Pancreas (tissue), 10 donors: ENCODE results near the gene ARHGAP28. TPM values are rescaled to one million over a fixed set of nuclear protein-coding genes. Genes with fewer than 3 reads are reported as not detected.
A peak's percentile ranks its signal among the peaks of the same experiment; 100 is the strongest.

Experiments used
- ATAC-seq, 4 donors: fragments of 200-7000 bp; cut with Tn5 transposase; one replicate each; pipeline versions ENCODE4 v1.8.0 to v1.9.1; 2020; ENCODE audit warnings: mild to moderate bottlenecking in 4 of 4, moderate library complexity in 4 of 4
- DNase-seq, 6 donors: peaks; one replicate each; pipeline ENCODE4 v3.0.0-alpha.2; 2020
- FAIRE-seq: peaks from 2 replicates; lab custom pipeline; 2012; peaks lifted over from hg19 to GRCh38; lab: Jason Lieb, UNC
- H3K27ac ChIP-seq, 4 donors: fragments of 200-600 bp; sonication (generic); 1 replicate in 3 of 4; 2 replicates in 1 of 4; pipeline versions ENCODE4 v1.5.0 to v1.8.0; 2020
- H3K27me3 ChIP-seq, 4 donors: fragments of 200-600 bp; one replicate each; pipeline ENCODE4 v1.8.0; 2021
- H3K36me3 ChIP-seq, 3 donors: fragments of 200-600 bp; sonication (generic) in 1 of 3; one replicate each; pipeline versions ENCODE4 v1.5.0 to v1.8.0; 2020 to 2021
- H3K4me1 ChIP-seq, 3 donors: fragments of 200-600 bp; one replicate each; pipeline ENCODE4 v1.8.0; 2021
- H3K4me3 ChIP-seq, 4 donors: fragments of 200-600 bp; sonication (generic) in 2 of 4; one replicate each; pipeline versions ENCODE4 v1.5.0 to v1.8.0; 2020 to 2021
- H3K9me3 ChIP-seq, 4 donors: fragments of 200-600 bp; one replicate each; pipeline ENCODE4 v1.8.0; 2021
- CTCF ChIP-seq, 4 donors: fragments of 200-600 bp; sonication (generic) in 3 of 4; IDR thresholded peaks; one replicate each; pipeline versions ENCODE4 v1.5.0 to v1.8.0; 2021; ENCODE audit warnings: antibody characterized with exemption in 4 of 4
- WGBS, 2 donors: extraction: QIAGEN DNeasy Blood & Tissue Kit; methylation state at CpG; one replicate each; pipeline ENCODE4 v1.1.7; 2013; 5-methylcytosine and 5-hydroxymethylcytosine counted together
- intact Hi-C, 3 donors: fragments of 100-400 bp; cut with DNase I; formaldehyde crosslinking; loops; one replicate each; pipeline versions ENCODE4 v1.11.1 to v1.14.2; 2022
- polyA plus RNA-seq, 2 donors: library from polyadenylated mRNA; stranded (reverse); fragments of 200-250 nt; gene quantifications; one replicate each; pipeline ENCODE4 v1.2.3, GENCODE V29; 2013
- total RNA-seq, 6 donors: library from RNA; stranded (reverse); fragmentation: NEBNext Ultra II Directional in 4 of 6; extraction: Animal tissue kit (Norgen Biotek cat#: 25700) in 4 of 6; gene quantifications; one replicate each; pipeline versions ENCODE4 v1.2.1 to v1.2.4, GENCODE V29; 2021 to 2023
- donor health status: healthy with polysubstance abuse.
- donor health status: DM: no; HTN: no; CAD: no; lungs with moderate emphysema.
- donor health status: DM: no; HTN: no; CAD: no.
- donor health status: control.
- donor health status: control.
- donor health status: Bipolar disorder and iron deficiency.
- donor health status: DM: yes; HTN: yes; CAD: no.
- donor health status: DM: no; HTN: no; CAD: no.
- donor health status: DM: no; HTN: no; CAD: no.
- donor health status: DM: yes; HTN: yes; CAD: no.

Gene ARHGAP28
- total and polyA plus RNA-seq, 8 donors: 0.91 to 9.9 (median 6.9) TPM

DNA sequence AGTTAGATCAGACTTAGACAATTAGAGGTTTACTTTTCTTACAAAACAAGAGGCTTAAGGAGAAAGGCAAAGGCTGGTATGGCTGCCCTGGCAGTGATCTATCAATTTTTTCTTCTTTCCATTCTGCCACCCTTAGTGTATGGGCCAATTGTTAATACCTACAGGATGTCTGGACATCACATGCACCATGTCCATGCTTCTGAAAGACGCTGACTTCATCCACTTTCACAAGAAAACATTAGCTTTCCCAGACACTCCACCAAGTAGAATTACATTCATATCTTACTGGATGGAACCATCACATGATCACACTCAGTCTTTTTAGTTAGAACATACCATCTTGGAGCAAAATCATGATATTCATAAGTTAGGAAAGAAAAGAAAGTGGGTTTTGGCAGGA lies 120.9 kb downstream of the ARHGAP28 start:
- no peak for DNase-seq
- FAIRE-seq: no peak
- intact Hi-C loops: no loop called here

GRCh38 chr18:6851480-6851879 lies 122.0 kb downstream of the ARHGAP28 start:
- Histone ChIP-seq H3K36me3 (no peaks in the 10 kb centered on the region), H3K9me3 (no peaks in the 10 kb centered on the region), H3K27ac (no peak overlapping the region), H3K27me3 (no peaks in the 10 kb centered on the region), H3K4me1 (no peaks in the 10 kb centered on the region), H3K4me3 (no peak overlapping the region)
- ATAC-seq (no peak), FAIRE-seq (no peak), DNase-seq (no peak)
- intact Hi-C loops: no loop called here
- 98 to 99% methylated on average over 2 of the region's 2 CpGs for WGBS, 2 donors
- TF ChIP-seq CTCF (IDR thresholded peaks at IDR 0.05): no peak

More for the DNA sequence above, 120.9 kb downstream of the ARHGAP28 start:
- no peak for ATAC-seq
- no peak overlapping the region for H3K27ac ChIP-seq
- H3K36me3 ChIP-seq: no peaks in the 10 kb centered on the region
- no peaks in the 10 kb centered on the region for H3K4me1 ChIP-seq
- H3K4me3 ChIP-seq: no peak overlapping the region
- no peaks in the 10 kb centered on the region for H3K9me3 ChIP-seq
- 87 to 96% methylated on average over 1 of the region's 1 CpG for WGBS, 2 donors
- no peak for TF ChIP-seq CTCF (IDR thresholded peaks at IDR 0.05)
- no peaks in the 10 kb centered on the region for H3K27me3 ChIP-seq

DNA sequence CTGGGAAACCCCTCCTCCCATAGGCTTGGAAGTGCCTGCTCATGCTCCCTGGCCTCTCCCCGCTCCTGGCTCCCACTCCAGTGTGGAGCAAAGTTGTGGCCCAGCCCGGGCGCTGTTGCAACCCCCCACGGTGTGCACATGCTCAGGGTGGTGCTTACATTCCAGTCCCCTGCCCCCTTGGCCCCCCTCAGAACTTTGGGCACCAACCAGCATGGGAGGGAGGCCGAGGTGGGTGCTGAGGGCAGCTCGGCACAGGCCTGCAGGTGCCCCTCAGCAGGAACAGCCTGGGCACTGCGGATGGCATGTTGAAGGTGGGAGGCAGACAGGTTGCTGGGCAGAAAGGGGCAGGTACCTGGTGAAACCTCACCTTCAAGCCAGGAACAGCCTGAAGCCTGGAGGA lies 125.3 kb downstream of the ARHGAP28 start:
- WGBS, 2 donors: 94 to 97% methylated on average over 7 of the region's 7 CpGs
- TF ChIP-seq CTCF (IDR thresholded peaks at IDR 0.05): no peak
- intact Hi-C loops: no loop called here
- Histone ChIP-seq H3K27ac (no peak overlapping the region), H3K4me3 (no peak overlapping the region), H3K27me3 (no peaks in the 10 kb centered on the region), H3K4me1 (no peaks in the 10 kb centered on the region), H3K9me3 (no peaks in the 10 kb centered on the region), H3K36me3 (no peaks in the 10 kb centered on the region)
- FAIRE-seq (no peak), DNase-seq (peak in 1 of 6 donors; percentile 57), ATAC-seq (no peak)

DNA sequence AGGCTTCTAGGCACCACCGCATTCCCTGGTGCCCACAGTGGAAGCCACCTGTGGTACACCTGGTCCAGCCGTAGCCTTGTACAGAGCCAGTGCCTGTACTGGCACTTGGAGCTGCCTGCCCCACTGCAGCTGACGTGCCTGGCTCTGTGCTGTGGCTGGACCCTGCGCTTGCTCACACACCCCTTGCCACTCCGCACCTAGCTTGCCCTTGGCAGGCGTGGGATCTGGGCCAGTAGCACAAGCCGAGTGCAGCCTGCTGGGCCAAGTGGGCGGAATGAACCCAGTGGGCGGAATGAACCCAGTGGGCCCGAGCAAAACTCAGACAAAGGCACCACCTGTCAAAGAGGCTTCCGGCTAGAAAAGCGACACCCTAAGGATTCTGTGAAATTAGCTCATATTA lies 126.3 kb downstream of the ARHGAP28 start:
- no peaks in the 10 kb centered on the region for H3K4me1 ChIP-seq
- FAIRE-seq: no peak
- no peaks in the 10 kb centered on the region for H3K27me3 ChIP-seq
- peak in 1 of 6 donors; percentile 54 for DNase-seq
- no peak overlapping the region for H3K27ac ChIP-seq
- H3K9me3 ChIP-seq: no peaks in the 10 kb centered on the region
- no peaks in the 10 kb centered on the region for H3K36me3 ChIP-seq
- H3K4me3 ChIP-seq: no peak overlapping the region
- intact Hi-C loops: no loop called here
- WGBS, 2 donors: 92 to 94% methylated on average over 12 of the region's 12 CpGs
- no peak for ATAC-seq
- TF ChIP-seq CTCF (IDR thresholded peaks at IDR 0.05): no peak

DNA sequence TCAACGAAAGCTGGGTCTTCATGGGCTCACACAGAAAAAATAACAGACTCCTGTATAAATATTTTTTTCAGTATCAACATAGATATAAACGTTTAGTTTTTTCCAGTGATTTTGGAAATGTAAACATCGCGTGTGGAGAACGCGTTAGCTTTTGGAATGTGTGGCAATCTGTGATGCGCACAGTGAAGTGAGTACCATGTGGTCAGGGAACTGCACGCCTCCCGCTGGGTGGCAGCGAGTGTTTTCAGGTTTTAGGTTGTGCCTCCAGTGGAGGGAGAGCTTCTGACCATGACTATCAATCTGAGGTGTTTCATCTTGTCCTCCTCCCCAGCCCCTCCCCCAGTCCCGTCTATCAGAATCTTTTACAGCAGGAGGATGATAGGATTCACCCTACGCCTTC lies 127.8 kb downstream of the ARHGAP28 start:
- no peaks in the 10 kb centered on the region for H3K9me3 ChIP-seq
- intact Hi-C loops: no loop called here
- no peaks in the 10 kb centered on the region for H3K4me1 ChIP-seq
- DNase-seq (no peak), ATAC-seq (no peak), FAIRE-seq (no peak)
- WGBS, 2 donors: 77 to 86% methylated on average over 12 of the region's 12 CpGs
- H3K27ac ChIP-seq: no peak overlapping the region
- H3K27me3 ChIP-seq: no peaks in the 10 kb centered on the region
- no peak for TF ChIP-seq CTCF (IDR thresholded peaks at IDR 0.05)
- H3K36me3 ChIP-seq: no peaks in the 10 kb centered on the region
- no peak overlapping the region for H3K4me3 ChIP-seq
